Activated CD8-positive, alpha-beta memory T cell treated with anti-CD3 and anti-CD28 coated beads for 36 hours (primary cell): ENCODE results near the gene DOCK1. TPM values are rescaled to one million over a fixed set of nuclear protein-coding genes. Genes with fewer than 3 reads are reported as not detected.
"Not testable (repeated sequence)": the region's sequence is repeated elsewhere in the genome, so short reads cannot be mapped to it uniquely, and the experiment has no call there.

Experiments used
- CTCF ChIA-PET: fragments of 350-600 bp; sonication (Branson Sonifier 250); formaldehyde crosslinking; loops from one replicate; lab custom pipeline; 2021; ENCODE audit warnings: antibody characterized with exemption; lab: Charles Lee
- POLR2A ChIA-PET: fragments of 350-600 bp; sonication (Branson Sonifier 250); formaldehyde crosslinking; loops from one replicate; lab custom pipeline; 2021; ENCODE audit warnings: antibody characterized with exemption; lab: Charles Lee
- total RNA-seq, 2 experiments: library from RNA; stranded (reverse); gene quantifications; one replicate each; pipeline ENCODE4 v1.2.3, GENCODE V29; 2021

DOCK1 gene
- total RNA-seq: under 1 TPM; 0.17 to 0.31 TPM

DNA sequence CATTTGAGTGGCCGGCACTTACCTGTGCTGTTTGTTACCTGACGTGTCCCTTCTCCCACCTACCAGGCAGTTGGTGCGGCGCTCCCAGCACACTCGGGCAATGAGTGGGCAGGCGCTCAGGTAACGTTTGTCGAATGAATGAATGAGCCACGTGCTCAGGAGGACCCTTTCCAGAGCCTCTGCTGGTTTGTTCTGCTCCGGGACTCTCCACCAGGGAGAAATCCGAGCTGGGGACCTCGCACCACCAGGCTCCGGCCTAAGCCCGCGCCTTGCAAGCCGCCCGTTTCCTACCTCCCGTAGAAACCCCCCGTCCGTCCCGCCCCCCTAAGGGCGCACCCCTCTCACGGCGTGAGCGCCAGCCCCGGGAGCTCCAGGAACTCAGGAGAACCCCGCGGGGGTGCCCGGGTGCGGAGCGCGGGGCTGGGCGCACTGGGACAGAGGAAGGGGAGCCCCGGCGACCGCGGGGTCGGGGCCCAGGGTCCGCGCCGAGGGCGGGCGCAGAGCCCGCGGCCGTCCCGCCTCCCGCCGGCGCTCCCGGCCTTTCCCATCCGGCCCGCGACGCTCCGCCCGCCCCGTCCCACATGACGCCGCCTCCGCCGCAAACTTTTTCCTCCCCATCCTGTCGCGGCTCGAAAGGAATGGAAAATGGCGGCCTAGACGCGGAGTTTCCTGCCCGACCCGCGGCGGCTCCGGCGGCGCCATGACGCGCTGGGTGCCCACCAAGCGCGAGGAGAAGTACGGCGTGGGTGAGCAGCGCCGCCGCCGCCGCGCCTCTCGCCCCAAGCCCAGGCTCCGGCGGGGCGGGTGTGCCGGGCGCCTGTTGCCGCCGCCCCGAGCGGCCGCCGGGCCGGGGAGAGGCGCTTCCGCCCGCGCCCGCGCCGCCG, at the start of gene DOCK1:
Gene DOCK1, plus strand, starts transcription at position 611 of the 884 bp plus-strand sequence. Its CDS starts 90 bp downstream, at position 701.
- CTCF ChIA-PET: no interaction called here
- POLR2A ChIA-PET: no interaction called here

DNA sequence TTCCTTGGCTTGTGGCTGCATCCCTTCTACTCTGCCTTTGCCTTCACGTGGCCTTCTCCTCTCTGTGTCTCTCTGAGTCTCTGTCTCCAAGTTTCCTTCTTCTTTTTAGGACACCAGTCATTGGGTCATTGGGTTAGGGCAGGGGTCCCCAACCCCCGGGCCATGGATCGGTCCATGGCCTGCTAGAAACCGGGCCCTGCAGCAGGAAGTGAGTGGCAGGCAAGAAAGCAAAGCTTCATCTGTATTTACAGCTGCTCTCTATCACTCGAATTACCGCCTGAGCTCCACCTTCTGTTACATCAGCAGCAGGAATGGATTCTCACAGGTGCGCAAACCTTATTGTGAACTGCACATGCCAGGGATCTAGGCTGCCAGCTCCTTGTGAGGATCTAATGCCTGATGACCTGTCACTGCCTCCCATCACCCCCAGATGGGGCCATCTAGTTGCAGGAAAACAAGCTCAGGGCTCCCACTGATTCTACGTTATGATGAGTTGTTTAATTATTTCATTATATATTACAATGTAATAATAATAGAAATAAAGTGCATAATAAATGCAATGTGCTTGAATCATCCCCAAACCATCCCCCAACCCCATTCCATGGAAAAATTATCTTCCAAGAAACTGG, 47.9 kb upstream of the DOCK1 start:
- CTCF ChIA-PET: no interaction called here
- POLR2A ChIA-PET: no interaction called here

DNA sequence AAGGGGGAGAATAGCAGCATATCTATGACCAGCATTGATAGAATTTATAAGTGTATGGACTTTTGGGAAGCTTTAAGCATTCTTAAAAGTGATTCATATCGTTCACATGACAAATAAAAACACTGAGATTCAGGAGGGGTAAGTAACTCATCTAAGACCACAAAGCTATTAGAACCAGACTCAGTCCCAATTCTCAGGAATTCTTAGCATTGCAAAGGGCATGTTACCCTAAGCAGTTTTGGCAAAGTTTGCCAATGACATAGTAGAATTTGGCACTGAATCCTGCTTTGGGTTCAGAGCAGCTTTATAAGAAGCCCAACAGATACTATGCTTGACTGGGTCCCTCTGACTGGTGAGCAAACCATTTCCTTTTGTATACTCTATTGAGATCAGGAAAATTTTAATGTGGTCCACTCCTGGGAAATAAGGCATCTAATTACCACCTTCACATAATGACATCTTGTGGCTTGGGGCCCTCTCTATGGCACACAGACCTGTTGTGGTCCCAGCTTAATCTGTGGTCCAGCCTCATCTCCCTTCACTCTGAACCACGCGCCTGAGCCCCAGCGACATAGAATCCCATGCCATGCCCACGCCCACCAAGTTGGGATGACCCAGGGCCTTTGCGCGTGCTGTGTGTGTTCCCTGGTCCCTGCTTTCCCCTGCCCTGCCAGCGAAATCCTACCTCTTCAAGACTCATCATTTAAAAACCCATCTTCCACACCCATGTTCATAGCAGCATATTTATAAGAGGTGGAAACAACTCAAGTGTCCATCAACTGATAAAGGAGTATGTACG, 37.5 kb upstream of the DOCK1 start:
- POLR2A ChIA-PET: no interaction called here

DNA sequence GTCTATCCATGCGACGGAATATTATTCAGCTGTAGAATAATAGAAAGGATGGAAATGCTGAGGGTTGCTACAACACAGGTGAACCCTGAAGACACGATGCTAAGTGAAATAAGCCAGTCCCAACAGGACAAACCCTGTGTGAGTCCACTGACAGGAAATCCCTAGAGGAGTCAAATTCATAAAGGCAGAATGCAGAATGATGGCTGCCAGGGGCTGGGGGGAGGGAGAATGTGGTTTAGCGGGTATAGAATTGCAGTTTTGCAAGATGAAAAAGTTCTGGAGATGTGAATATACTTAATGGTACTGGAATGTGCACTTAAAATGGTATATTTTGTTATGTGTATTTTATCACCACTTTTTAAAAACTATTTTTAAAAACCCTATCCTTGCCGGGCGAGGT, 36.9 kb upstream of the DOCK1 start:
- CTCF ChIA-PET: no interaction called here
- POLR2A ChIA-PET: no interaction called here

More for the DNA sequence above, 37.5 kb upstream of the DOCK1 start:
- CTCF ChIA-PET: no interaction called here

DNA sequence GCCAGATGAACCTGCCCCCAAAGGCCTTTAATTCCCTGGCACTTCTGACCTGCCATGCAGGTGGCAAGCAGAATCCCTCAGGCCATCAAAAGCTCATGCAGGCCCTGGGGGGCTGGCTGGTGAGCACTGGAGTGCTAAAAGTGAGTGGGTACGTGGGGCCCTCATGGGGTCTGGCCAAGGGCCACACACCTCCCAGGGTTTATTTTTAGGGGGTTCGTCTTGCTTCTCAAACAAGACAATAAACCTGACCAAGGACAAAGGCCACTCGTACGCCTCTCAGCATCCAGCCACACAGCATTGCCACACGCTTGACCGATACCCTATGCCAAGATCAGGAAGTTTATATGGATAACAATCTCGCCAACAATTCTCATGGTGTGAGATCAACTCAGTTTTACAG, 33.1 kb upstream of the DOCK1 start:
- ChIA-PET CTCF (no interaction called here), POLR2A (no interaction called here)

DNA sequence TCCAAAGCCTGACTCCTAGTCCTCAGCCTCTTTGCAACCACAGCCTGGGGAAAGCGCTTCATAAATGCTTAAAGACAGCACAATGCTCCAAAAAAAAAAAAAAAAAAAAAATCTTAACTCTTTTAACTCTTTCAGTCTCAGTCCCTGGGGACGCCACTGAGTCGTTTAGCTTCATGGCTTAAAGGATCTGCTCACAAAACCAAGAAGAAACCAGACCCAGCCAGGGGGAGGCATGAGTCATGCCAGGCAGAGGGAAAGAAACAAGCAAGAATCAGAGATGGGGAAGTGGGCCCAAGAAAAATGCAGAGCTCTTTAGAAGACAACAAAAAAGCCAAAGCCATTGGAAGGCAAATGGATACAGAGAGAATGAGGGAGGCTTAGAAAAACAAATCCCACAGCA, 32.5 kb upstream of the DOCK1 start:
- POLR2A ChIA-PET: no interaction called here
- CTCF ChIA-PET: no interaction called here

DNA sequence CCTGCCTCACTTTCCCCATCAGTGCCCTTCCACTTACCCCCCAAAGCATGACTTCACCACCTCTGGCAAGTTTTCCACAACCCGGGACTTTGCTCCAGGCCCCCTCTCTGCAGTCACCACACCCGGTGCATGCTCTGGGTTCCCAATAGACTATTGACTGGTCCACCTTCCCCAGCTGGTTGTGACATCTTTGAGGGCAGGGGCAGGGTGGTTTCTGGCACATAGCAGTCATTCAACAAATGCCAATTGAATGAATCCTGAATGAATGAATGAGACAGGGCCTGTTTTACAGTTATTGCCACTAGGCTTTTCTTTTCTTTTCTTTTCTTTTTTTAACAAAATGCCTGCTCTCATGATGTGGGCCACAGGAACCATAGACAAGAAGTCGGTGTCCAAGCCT, 28.8 kb upstream of the DOCK1 start:
- ChIA-PET CTCF (no interaction called here), POLR2A (no interaction called here)

DNA sequence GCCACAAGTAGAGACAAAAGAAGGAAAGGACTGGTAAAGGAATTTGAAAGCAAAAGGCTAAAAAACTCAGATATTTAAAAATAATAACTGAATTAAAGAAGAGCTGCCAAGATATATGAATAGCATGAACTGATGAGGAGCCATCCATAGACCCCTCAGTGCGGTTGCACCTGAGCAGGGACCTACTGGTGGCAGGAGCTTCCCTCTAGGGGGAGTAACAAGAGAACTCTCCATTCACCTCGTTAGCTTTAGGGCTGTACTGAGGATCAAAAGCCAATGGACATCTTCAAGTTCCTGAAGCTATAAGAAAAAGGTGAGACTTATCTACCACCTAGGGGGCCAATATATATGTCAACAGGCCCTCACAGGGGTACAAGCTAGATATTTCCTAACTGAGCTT, 27.8 kb upstream of the DOCK1 start:
- ChIA-PET POLR2A (no interaction called here), CTCF (no interaction called here)

DNA sequence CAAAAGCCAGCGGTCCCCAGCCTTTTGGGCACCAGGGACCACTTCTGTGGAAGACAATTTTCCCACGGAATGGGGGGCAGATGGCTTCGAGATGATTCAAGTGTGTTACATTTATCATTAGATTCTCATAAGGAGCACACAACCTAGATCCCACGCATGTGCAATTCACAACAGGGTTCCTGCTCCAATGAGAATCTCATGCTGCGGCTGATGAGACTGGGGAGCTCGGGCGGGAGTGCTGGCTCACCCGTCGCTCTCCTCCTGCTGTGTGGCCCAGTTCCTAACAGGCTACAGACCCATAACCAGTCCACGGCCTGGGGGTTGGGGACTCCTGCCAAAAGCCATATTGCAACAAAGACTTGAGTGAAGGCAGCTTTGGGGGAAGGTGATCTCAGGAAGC, 26.6 kb upstream of the DOCK1 start:
- ChIA-PET CTCF (no interaction called here), POLR2A (no interaction called here)

DNA sequence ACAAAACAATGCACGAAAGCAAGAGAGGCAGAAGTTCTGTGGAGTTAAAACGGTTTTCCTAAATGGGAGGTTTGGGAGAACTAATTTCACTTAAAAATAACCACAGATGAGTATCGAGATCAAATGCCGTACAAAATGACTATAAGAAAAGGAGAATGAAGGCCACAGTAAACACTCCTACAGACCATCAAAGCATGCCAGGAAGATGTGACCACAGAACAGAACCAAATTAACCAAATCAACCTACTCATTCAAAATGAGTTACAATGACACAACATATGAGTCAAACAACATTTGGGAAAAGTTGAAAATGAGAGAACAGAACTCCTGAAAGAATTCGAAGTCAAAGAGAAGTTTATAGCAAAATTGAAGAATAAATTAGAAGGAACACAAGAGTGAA, 24.3 kb upstream of the DOCK1 start:
- ChIA-PET CTCF (no interaction called here), POLR2A (no interaction called here)

DNA sequence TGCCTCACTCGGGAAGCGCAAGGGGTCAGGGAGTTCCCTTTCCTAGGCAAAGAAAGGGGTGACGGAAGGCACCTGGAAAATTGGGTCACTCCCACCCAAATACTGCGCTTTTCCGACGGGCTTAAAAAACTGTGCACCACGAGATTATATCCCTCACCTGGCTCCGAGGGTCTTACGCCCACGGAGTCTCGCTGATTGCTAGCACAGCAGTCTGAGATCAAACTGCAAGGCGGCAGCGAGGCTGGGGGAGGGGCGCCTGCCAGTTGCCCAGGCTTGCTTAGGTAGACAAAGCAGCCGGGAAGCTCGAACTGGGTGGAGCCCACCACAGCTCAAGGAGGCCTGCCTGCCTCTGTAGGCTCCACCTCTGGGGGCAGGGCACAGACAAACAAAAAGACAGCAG, 23.2 kb upstream of the DOCK1 start:
- POLR2A ChIA-PET, CTCF ChIA-PET: not testable (repeated sequence)

DNA sequence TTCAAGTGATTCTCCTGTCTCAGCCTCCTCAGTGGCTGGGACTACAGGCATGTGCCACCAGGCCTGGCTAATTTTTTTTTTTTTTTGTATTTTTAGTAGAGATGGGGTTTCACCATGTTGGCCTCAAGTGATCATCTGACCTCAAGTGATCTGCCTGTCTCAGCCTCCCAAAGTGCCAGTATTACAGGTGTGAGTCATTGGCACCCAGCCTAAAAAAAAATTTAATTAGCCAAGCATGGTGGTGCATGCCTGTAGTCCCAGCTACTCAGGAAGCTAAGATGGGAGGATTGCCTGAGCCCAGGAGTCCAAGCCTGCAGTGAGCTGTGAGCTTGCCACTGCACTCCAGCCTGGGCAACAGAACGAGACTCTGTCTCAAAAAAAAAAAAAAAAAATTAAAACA, 16.8 kb upstream of the DOCK1 start:
- CTCF ChIA-PET, POLR2A ChIA-PET: not testable (repeated sequence)

DNA sequence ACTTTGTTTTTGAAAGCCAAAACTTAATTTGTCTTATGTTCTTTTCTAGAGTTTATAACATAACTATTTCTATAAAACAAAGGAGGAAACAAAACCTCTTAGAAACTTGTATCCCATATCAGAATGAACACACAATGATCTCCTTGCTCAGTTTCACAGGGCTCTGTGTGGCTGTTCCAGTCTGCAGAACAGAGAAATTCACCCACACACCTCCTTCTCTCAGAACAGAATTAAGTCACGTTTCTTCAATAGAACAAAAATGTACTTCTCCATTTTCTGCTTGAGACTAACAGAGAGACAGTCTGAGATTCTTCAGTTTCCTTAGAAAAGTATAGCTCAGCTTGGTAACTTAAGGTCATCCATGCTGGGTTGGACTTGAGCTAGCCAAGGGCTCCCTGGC, 15.8 kb upstream of the DOCK1 start:
- CTCF ChIA-PET: interaction anchor here (0.6 kb wide), 1 partner anchor 1594 kb away, joined by 3 read pairs; no protein-coding TSS in a partner anchor

DNA sequence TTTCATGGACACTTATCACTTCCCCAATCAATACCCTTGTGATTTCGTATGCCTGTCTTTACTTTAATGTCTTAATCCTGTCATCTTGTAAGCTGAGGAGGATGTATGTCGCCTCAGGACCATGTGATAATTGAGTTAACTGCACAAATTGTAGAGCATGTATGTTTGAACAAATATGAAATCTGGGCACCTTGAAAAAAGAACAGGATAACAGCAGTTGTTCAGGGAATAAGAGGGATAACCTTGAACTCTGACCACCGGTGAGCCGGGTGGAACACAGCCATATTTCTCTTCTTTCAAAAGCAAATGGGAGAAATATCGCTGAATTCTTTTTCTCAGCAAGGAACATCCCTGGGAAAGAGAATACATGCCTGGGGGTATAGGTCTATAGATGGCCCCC, 14.4 kb upstream of the DOCK1 start:
- POLR2A ChIA-PET, CTCF ChIA-PET: not testable (repeated sequence)

More for the DNA sequence above, 15.8 kb upstream of the DOCK1 start:
- POLR2A ChIA-PET: no interaction called here

DNA sequence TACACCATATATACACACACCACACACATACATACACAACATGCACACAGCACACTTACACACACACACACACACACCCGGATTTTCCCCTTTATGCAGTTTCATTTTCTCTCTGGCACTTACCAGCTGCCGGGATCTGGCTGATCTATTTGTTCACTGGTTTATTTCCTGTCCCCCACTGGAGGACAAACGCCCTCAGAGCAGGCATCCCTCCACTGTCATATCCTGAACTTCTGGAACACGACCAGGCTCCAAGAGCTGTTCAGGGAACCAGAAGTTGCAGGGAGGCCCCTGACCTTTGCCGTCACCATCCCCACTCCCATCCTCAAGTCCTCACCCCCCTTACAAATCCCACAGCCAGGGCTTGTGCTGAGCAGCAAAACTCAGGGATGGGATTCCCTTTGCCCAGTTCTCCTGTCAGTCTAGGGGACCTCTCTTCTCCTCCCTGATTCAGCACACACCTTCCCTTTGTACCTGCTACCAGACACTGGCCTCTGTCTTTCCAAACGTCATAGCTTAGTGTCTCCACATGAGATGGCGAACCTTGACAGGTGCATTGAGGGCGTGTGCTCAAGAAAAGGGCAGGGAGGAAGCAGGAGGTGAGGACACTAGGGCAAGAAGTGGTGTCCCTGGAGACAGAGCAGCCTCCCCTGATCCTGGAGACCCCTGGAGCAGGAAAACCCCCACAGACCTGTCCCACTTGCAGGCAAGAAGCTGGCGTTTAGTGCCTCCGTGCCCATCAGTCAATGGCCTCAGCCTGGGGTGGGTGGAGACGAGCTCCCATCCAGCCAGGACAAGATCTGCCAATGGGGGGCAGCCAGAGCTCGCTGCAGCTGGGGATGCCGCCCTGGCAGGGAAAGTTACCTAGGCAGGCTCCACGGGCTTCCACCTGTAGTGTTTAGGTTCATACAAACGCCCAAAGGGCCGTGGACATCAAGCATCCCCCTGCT, 12.7 kb upstream of the DOCK1 start:
- ChIA-PET POLR2A (no interaction called here), CTCF (no interaction called here)

DNA sequence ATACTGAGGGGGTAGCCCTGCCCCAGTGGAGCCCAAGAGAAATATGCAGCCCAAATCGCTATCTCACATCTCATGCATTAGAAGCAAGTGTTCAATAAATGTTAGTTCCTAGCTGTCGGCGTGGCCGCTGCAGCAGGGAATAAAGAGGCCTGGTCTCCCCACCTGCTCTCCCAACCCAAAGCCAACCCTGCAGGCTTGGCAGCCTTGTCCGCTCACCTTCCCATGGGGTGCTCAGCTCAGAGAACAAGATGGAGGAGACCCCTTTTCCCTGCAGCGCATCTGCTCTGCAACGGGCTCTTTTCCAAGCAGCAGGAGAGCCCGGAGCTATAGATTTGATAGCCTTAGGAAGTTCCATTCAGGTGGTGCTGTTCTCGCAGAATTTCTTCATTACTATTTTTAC, 12.0 kb upstream of the DOCK1 start:
- ChIA-PET CTCF (no interaction called here), POLR2A (no interaction called here)

DNA sequence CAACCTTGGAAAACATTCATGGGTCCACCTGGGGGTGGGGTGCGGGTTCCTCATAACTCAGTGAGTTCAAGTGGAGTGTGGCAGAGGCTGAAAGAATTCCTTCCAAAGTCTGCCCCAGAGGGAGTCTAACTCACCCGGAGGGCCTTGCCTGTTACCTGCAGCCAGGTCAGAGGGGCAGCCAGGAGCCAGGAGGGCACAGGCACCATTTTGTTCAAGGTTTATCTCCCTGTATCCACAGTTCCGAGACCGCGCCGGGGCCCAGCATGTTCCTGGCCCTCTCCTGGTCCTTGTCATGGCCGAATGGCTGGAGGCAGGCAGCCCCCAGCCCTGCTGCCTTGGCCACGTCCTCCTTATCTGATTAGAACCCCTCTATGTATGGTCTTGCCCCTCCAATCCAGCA, 11.4 kb upstream of the DOCK1 start:
- POLR2A ChIA-PET: no interaction called here
- CTCF ChIA-PET: no interaction called here

DNA sequence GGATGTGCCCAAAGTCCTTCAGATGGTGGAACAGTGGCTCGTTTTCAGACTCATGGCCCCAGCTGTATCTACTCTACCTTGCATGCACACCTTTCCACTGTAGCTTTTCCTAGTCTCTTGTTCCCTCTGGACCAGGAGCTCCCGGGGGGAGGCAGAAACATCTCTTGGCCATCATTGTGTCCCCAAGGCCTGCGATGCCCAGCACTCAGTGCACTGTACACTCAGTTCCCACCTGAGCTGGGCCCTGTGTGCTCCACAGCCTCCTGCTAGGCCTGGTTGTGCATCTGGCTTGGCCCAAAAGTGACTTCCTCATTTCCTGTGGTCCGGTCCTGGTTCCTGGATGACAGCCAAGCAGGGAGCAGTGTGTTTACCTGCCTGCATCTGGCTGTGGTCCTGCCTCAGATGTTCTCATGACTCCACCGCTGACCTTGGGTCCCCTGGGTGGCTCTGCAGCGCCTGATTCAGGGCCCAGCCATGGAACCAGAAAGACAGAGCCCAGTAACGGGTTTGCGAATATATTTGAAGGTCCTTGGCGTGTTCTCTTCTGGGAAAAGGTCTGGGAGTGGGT, 9.9 kb upstream of the DOCK1 start:
- ChIA-PET POLR2A (no interaction called here), CTCF (no interaction called here)

DNA sequence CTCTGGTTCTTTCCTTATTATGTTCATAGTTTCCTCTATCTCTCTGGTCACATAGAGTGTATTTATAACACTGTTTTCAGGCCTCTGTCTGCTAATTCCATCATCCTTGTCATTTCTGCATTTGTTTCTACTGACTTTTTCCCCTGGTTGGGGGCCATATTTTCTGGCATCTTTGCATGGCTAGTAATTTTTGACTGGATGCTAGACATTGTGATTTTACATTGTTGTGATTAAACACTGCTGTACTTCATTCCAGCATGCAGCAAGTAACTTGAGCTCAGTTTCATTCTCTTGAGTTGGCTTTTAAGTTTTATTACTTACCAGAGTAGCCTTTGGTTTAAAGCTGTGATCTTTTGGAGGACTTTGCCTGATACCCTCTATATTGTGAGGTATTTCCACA, 6.8 kb upstream of the DOCK1 start:
- CTCF ChIA-PET: no interaction called here

More for the DNA sequence above, 6.8 kb upstream of the DOCK1 start:
- POLR2A ChIA-PET: no interaction called here
